Gastroesophageal sphincter (tissue), 4 donors: ENCODE data around the gene SIX5. TPM values are rescaled to one million over a fixed set of nuclear protein-coding genes. Genes with fewer than 3 reads are reported as not detected.
A peak's percentile ranks its signal among the peaks of the same experiment; 100 is the strongest.
"Not testable (repeated sequence)": the region's sequence is repeated elsewhere in the genome, so short reads cannot be mapped to it uniquely, and the experiment has no call there.

Experiments
- ATAC-seq: fragments of 150-250 bp; one replicate; pipeline ENCODE4 v1.9.1; 2016; ENCODE audit warnings: mild to moderate bottlenecking, moderate library complexity
- H3K27ac ChIP-seq, 4 donors: fragments of 200-600 bp; sonication (generic) in 3 of 4; 1 replicate in 3 of 4; 2 replicates in 1 of 4; pipeline ENCODE4 v1.5.1; 2016 to 2019
- H3K27me3 ChIP-seq: fragments of 200-600 bp; sonication (generic); one replicate; pipeline ENCODE4 v1.5.1; 2019
- H3K36me3 ChIP-seq, 2 donors: fragments of 200-600 bp; sonication (generic); one replicate each; pipeline ENCODE4 v1.5.1; 2019; ENCODE audit warnings: control low read depth in 1 of 2
- H3K4me1 ChIP-seq, 3 donors: fragments of 200-600 bp; sonication (generic); 1 replicate in 2 of 3; 2 replicates in 1 of 3; pipeline ENCODE4 v1.5.1; 2016 to 2019; ENCODE audit warnings: control low read depth in 2 of 3
- H3K4me3 ChIP-seq, 2 donors: fragments of 200-600 bp; sonication (generic); one replicate each; pipeline ENCODE4 v1.5.1; 2019; ENCODE audit warnings: mild to moderate bottlenecking in 1 of 2, moderate library complexity in 1 of 2
- H3K9me3 ChIP-seq, 3 donors: fragments of 200-600 bp; sonication (generic); one replicate each; pipeline ENCODE4 v1.5.1; 2017 to 2019; ENCODE audit warnings: control low read depth in 2 of 3
- EP300 ChIP-seq: sonication (generic); formaldehyde crosslinking; IDR thresholded peaks from one replicate; pipeline ENCODE4 v1.6.1; 2017; ENCODE audit warnings: antibody characterized with exemption, mild to moderate bottlenecking
- POLR2A ChIP-seq, 2 donors: fragments of 450-650 bp; IDR thresholded peaks; one replicate each; pipeline ENCODE4 v1.6.1; 2017; ENCODE audit warnings: antibody characterized with exemption in 2 of 2, mild to moderate bottlenecking in 2 of 2, moderate library complexity in 1 of 2
- POLR2AphosphoS5 ChIP-seq: sonication (generic); formaldehyde crosslinking; IDR thresholded peaks from one replicate; pipeline ENCODE4 v1.6.1; 2017; ENCODE audit warnings: antibody characterized with exemption
- WGBS, 2 donors: methylation state at CpG; one replicate each; pipeline ENCODE4 v1.1.5; 2018; ENCODE audit warnings: low coverage in 1 of 2; 5-methylcytosine and 5-hydroxymethylcytosine counted together
- total RNA-seq, 4 donors: library from RNA; depleted of rRNA; stranded (reverse); fragments of >200 nt; gene quantifications; one replicate each; pipeline ENCODE4 v1.1.0, GENCODE V29; 2016
- TF ChIP-seq, protein P1 (sequence below), 4 experiments: fragments of 200-600 bp in 2 of 4; fragments of 450-650 bp in 2 of 4; sonication (generic) in 1 of 4; IDR thresholded peaks; one replicate each; pipeline ENCODE4 v1.5.1; 2017 to 2019; ENCODE audit warnings: antibody characterized with exemption in 4 of 4, mild to moderate bottlenecking in 2 of 4, moderate library complexity in 2 of 4

Gene SIX5
- total RNA-seq, 4 donors from 2014 or later = 13.2 to 33.1 (median 23.7) TPM

DNA sequence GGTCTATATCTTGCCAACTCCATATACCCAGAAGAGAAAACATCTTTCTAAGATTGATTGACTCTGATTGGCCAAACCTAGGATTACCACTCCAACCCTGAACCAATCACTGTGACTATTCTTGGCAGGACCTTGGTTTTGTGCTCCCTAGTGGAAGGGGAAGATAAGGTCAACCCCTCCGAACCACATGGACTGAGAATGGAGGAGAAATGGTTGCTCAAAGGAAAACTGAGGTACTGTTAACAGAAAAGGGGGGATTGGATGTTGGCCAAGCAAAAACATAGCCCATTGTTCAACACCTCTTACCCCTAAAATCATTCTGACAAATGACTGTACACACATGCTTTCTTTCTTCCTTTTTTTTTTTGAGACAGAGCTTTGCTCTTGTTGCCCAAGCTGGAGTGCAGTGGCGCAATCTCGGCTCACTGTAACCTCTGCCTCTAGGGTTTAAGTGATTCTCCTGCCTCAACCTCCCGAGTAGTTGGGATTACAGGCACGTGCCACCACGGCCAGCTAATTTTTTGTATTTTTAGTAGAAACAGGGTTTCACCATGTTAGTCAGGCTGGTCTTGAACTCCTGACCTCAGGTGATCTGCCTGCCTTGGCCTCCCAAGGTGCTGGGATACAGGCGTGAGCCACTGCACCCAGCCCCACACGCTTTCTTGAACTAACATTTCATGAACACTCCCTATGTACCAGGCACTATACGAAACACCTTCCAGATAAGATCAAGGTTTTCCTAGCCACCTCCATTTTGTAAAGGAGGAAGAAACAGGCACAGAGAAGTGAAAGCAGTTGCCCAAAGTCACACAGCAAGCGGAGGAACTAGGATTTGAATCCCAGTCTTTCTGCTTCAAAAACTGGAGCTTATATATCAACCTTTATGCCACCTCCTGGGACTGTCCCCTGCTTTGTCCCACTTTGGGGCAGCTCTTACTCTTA lies 29.3 kb downstream of the SIX5 start:
- TF ChIP-seq, protein P1, sequence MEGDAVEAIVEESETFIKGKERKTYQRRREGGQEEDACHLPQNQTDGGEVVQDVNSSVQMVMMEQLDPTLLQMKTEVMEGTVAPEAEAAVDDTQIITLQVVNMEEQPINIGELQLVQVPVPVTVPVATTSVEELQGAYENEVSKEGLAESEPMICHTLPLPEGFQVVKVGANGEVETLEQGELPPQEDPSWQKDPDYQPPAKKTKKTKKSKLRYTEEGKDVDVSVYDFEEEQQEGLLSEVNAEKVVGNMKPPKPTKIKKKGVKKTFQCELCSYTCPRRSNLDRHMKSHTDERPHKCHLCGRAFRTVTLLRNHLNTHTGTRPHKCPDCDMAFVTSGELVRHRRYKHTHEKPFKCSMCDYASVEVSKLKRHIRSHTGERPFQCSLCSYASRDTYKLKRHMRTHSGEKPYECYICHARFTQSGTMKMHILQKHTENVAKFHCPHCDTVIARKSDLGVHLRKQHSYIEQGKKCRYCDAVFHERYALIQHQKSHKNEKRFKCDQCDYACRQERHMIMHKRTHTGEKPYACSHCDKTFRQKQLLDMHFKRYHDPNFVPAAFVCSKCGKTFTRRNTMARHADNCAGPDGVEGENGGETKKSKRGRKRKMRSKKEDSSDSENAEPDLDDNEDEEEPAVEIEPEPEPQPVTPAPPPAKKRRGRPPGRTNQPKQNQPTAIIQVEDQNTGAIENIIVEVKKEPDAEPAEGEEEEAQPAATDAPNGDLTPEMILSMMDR (IDR thresholded peaks at IDR 0.05) = no peak
- TF ChIP-seq POLR2A (IDR thresholded peaks at IDR 0.05) (no peak), POLR2AphosphoS5 (no peak), EP300 (no peak)
- no peak for ATAC-seq
- H3K27me3 ChIP-seq = no peaks in the 10 kb centered on the region
- H3K4me1 ChIP-seq = peaks cover 0 to 17% (median 0%) of the 10 kb centered on the region in 3 donors
- H3K27ac ChIP-seq = no peak overlapping the region
- no peaks in the 10 kb centered on the region for H3K9me3 ChIP-seq
- H3K4me3 ChIP-seq = no peak overlapping the region
- 71 to 84% methylated on average over 2 to 10 of the region's 10 CpGs for WGBS, 2 donors
- no peaks in the 10 kb centered on the region for H3K36me3 ChIP-seq

DNA sequence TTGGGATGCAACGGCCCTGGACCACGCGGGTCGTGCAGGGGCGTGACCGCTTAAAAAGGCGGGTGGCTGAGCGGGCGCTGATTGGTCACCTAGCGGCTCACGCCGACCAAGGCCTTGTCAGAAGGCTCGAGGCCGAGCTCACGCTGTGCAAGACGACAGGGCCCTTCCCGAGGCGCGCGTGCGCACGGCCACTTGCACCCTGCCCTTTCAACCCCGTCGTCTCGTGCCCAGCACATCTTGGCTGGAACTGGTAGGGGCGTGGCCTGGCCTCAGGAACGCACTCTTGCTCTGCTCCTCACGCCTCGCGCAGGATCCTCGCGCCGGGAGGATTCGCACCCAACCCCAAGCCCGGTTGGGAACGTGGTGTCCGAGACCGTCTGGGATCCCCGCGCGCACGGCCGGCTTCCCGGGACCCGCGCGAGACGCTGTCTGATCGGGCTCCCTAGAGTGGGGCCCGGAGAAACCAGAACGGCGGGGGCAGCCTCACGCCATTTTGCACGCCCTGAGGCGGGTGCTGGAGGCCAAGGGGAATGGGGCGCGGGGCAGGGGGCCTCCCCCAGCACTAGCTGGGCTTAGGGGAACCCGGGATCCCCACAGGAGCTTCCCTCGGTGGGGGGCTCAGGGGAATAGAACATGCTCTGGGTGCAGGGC lies 35.8 kb downstream of the SIX5 start, which contains the start of gene MEIOSIN:
Gene MEIOSIN (plus strand): TSS at position 280 of the 651 bp plus-strand sequence. CDS start 1,938 bp downstream, outside the sequence.
- 91 to 100% methylated on average over 1 to 19 of the region's 59 CpGs for WGBS, 2 donors
- peaks cover 0 to 21% (median 15%) of the 10 kb centered on the region in 3 donors for H3K4me1 ChIP-seq
- TF ChIP-seq, protein P1 (IDR thresholded peaks at IDR 0.05) = no peak
- TF ChIP-seq EP300 = no peak
- no peak for TF ChIP-seq POLR2A (IDR thresholded peaks at IDR 0.05)
- no peak for TF ChIP-seq POLR2AphosphoS5

DNA sequence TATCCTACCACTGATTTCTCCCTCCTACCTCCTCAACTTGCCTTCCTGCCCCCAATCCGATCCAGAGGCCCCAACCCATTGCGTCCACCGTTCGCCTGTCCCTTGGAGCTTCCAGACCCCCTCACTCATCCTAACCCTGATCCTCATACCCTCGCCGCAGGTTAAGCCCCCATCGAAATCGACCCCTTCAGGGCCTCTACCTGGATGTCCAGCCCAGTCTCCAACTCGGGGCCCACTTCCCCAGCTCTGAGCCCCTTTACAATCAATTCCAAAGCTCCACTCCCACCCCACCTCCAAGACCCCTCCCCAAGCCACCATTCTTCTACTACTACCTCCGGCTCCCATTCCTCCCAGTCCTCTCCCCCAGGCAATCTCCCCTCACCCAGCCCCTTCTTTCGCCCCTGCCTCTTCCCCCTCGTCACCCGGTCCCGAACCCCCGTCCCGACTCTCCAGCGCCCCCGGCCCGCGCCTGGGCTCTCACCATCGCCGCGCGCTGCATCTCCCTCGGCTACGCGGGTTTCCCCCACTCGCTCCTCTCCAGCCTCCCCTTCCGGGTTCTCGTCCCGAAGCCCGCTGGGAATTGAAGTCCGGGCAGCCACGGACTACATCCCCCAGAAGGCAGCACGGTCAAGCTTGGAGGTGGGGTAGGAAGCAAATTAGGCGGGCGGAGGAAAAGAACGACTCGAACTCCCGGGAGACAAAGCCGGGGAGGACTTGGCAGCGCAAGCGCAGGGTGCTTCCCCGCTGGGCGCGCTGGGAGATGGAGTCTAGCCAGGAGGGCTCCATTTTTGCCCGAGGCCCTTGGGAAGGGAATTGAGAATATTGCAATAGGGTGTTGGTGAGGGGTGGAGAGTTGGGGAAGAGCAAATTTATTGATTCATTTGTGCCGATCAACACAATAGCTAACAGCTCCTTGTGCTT lies 38.4 kb downstream of the SIX5 start, which contains the start of gene FBXO46:
Gene FBXO46 (minus strand): TSS at position 529 of the 921 bp plus-strand sequence. CDS start 17,401 bp downstream, outside the sequence.
- Histone ChIP-seq H3K27me3 (no peaks in the 10 kb centered on the region), H3K4me3 (peak within 1 kb of the TSS; percentile 87 to 98), H3K4me1 (peaks cover 0 to 33% (median 15%) of the 10 kb centered on the region in 3 donors), H3K9me3 (no peaks in the 10 kb centered on the region), H3K36me3 (no peaks in the 10 kb centered on the region), H3K27ac (peak within 1 kb of the TSS; percentile 51 to 87 (median 83))
- whole genome bisulfite sequencing, 2 donors = 0 to 1% methylated on average over 15 to 29 of the region's 48 CpGs
- peak; percentile 99 for ATAC-seq
- TF ChIP-seq, protein P1 (IDR thresholded peaks at IDR 0.05) = no peak
- TF ChIP-seq EP300 = no peak
- TF ChIP-seq POLR2AphosphoS5 = peak; percentile 82
- TF ChIP-seq POLR2A (IDR thresholded peaks at IDR 0.05) = peak; percentile 61 to 66

More for the DNA sequence above, 35.8 kb downstream of the SIX5 start, which contains the start of gene MEIOSIN:
- no peak within 1 kb of the TSS for H3K27ac ChIP-seq
- H3K27me3 ChIP-seq = no peaks in the 10 kb centered on the region
- H3K9me3 ChIP-seq = no peaks in the 10 kb centered on the region
- H3K4me3 ChIP-seq = no peak within 1 kb of the TSS
- no peak for ATAC-seq
- no peaks in the 10 kb centered on the region for H3K36me3 ChIP-seq

DNA sequence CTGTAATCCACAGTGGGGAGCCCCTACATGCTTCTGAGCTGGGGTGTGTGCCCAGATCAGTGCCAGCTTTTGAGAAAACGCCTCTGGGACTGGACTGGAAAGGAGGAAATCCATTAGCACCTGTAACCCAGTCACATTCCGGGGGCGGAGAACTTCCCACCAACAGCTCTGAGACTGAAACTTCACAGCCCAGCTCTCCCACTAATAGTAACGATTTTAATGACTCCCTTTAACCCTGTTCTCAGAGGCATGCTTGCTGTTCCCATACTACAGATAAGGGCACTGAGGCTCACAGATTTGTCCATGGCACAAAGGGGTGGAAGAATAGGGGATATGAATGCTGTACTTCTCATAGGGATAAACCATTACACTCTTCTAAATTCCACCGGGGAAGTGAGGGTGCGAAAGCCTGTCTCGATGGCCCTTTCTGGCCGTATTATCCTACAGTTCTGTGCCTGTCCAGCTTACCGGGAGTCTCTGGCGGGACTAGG lies 39.2 kb downstream of the SIX5 start:
- Histone ChIP-seq H3K27me3 (no peaks in the 10 kb centered on the region), H3K4me3 (peak overlapping the region; percentile 87 to 98), H3K27ac (peak overlapping the region in 3 of 4 donors; percentile 81 to 87 (median 85)), H3K9me3 (no peaks in the 10 kb centered on the region), H3K4me1 (peaks cover 0 to 33% (median 15%) of the 10 kb centered on the region in 3 donors), H3K36me3 (no peaks in the 10 kb centered on the region)
- 0 to 6% methylated on average over 6 to 8 of the region's 10 CpGs for WGBS, 2 donors
- no peak for TF ChIP-seq POLR2A (IDR thresholded peaks at IDR 0.05)
- TF ChIP-seq EP300 = no peak
- TF ChIP-seq, protein P1 (IDR thresholded peaks at IDR 0.05) = no peak
- TF ChIP-seq POLR2AphosphoS5 = no peak
- no peak for ATAC-seq

DNA sequence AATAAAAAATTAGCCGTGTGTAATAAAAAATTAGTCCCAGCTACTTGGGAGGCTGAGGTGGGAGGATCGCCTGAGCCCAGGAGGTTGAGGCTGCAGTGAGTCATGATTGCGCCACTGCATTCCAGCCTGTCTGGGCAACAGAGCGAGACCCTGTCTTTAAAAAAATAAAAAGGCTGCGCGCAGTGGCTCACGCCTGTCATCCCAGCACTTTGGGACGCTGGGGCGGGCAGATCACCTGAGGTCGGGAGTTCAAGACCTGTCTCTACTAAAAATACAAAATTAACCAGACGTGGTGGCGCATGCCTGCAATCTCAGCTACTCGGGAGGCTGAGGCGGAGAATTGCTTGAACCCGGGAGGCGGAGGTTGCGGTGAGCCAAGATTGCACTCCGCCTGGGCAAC lies 40.4 kb downstream of the SIX5 start:
- 88 to 90% methylated on average over 7 to 15 of the region's 18 CpGs for WGBS, 2 donors
- peaks cover 0 to 33% (median 15%) of the 10 kb centered on the region in 3 donors for H3K4me1 ChIP-seq
- not testable (repeated sequence) for H3K27me3 ChIP-seq, H3K36me3 ChIP-seq, ATAC-seq, H3K27ac ChIP-seq, H3K4me3 ChIP-seq, H3K9me3 ChIP-seq

DNA sequence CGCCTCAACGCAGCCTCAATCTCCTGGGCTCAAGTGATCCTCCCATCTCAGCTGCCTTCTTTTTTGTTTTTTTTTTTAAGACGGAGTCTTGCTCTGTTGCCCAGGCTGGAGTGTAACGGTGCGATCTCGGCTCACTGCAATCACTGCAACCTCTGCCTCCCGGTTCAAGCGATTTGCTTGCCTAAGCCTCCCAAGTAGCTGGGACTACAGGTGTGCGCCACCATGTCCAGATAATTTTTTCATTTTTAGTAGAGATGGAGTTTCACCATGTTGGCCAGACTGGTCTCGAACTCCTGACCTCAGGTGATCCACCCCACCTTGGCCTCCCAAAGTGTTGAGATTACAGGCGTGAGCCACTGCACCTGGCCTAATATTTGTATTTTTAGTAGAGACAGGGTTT lies 49.0 kb downstream of the SIX5 start:
- not testable (repeated sequence) for H3K27me3 ChIP-seq, H3K4me3 ChIP-seq, H3K27ac ChIP-seq, H3K9me3 ChIP-seq, ATAC-seq
- WGBS, 2 donors = 98 to 100% methylated on average over 7 to 10 of the region's 11 CpGs
- Histone ChIP-seq H3K36me3 (peaks cover 0 to 26% of the 10 kb centered on the region in 2 donors), H3K4me1 (peaks cover 0 to 33% (median 11%) of the 10 kb centered on the region in 3 donors)
